Neural cell (in vitro differentiated cells): ENCODE measurements around the gene GTPBP4.

ENCODE experiments used
- EP300 ChIP-seq: fragments of 450-650 bp; conservative IDR thresholded peaks from 2 replicates; pipeline ENCODE4 v1.6.1; 2014; ENCODE audit warnings: antibody characterized with exemption, mild to moderate bottlenecking, moderate library complexity; ENCODE audit not compliant: poor library complexity, severe bottlenecking
- EZH2 ChIP-seq: fragments of 200-600, 300-800 bp; shearing (Covaris generic), sonication (generic); IDR thresholded peaks from 2 replicates; pipeline ENCODE4 v1.6.1; 2014; ENCODE audit warnings: antibody characterized with exemption, low read length, borderline replicate concordance, mild to moderate bottlenecking; ENCODE audit not compliant: insufficient read depth, poor library complexity, severe bottlenecking
- RAD21 ChIP-seq: fragments of 450-650 bp; conservative IDR thresholded peaks from 2 replicates; pipeline ENCODE4 v1.6.1; 2014; ENCODE audit warnings: antibody characterized with exemption, mild to moderate bottlenecking, moderate library complexity
- TAF1 ChIP-seq: IDR thresholded peaks from 2 replicates; pipeline ENCODE4 v1.6.1; 2012; ENCODE audit warnings: low read depth
- TF ChIP-seq, protein P1 (sequence below): fragments of 450-650 bp; IDR thresholded peaks from 2 replicates; pipeline ENCODE4 v1.5.1; 2014; ENCODE audit warnings: antibody characterized with exemption, mild to moderate bottlenecking, moderate library complexity; ENCODE audit not compliant: poor library complexity, severe bottlenecking

DNA sequence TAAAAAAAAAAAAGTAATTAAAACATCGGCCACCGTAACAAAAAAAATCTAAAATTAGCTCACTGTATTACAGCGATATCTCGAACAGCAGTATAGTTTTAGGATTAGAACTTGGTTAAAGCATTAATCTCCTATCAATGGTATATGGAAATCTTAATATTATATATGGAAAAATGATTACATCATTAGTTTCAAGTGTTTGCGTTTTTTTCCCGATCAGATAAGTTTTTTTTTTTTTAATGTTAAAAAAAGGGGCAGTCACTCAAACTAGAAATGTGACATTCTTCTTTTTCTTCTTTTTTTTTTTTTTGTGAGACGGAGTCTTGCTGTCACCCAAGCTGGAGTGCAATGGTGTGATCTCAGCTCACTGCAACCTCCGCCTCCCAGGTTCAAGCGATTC lies 53.3 kb downstream of the GTPBP4 start:
- TF ChIP-seq, protein P1, sequence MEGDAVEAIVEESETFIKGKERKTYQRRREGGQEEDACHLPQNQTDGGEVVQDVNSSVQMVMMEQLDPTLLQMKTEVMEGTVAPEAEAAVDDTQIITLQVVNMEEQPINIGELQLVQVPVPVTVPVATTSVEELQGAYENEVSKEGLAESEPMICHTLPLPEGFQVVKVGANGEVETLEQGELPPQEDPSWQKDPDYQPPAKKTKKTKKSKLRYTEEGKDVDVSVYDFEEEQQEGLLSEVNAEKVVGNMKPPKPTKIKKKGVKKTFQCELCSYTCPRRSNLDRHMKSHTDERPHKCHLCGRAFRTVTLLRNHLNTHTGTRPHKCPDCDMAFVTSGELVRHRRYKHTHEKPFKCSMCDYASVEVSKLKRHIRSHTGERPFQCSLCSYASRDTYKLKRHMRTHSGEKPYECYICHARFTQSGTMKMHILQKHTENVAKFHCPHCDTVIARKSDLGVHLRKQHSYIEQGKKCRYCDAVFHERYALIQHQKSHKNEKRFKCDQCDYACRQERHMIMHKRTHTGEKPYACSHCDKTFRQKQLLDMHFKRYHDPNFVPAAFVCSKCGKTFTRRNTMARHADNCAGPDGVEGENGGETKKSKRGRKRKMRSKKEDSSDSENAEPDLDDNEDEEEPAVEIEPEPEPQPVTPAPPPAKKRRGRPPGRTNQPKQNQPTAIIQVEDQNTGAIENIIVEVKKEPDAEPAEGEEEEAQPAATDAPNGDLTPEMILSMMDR, result no peak
- no peak for TF ChIP-seq EZH2
- no peak for TF ChIP-seq TAF1
- no peak for TF ChIP-seq EP300
- TF ChIP-seq RAD21, result no peak
